ENCODE measurements around the gene AUTS2.
A peak's percentile ranks its signal among the peaks of the same experiment; 100 is the strongest.

AUTS2 gene

GRCh38 chr7:70372768-70373515 is 774.7 kb downstream of the AUTS2 start:
- peak; percentile 51 for DNase-seq
- H3K27me3 Mint-ChIP-seq (ENCODE audit: low read depth, poor library complexity), result no peaks in the 10 kb centered on the region

GRCh38 chr7:70374772-70375533 is 776.7 kb downstream of the AUTS2 start:
- Mint-ChIP-seq H3K4me1 (peaks cover 55% of the 10 kb centered on the region), H3K27ac (peak overlapping the region; percentile 54), H3K4me3 (peak overlapping the region; percentile 11), H3K27me3 (ENCODE audit: low read depth, poor library complexity) (peaks cover 4% of the 10 kb centered on the region), H3K9me3 (no peaks in the 10 kb centered on the region), H3K36me3 (ENCODE audit: low read depth) (no peaks in the 10 kb centered on the region)
- DNase-seq, result no peak
- TF ChIP-seq CTCF (IDR thresholded peaks at IDR 0.05), result no peak

More at GRCh38 chr7:70372768-70373515, 774.7 kb downstream of the AUTS2 start:
- Mint-ChIP-seq H3K4me3 (peak overlapping the region; percentile 54), H3K9me3 (no peaks in the 10 kb centered on the region), H3K4me1 (peaks cover 55% of the 10 kb centered on the region), H3K27ac (peak overlapping the region; percentile 18), H3K36me3 (ENCODE audit: low read depth) (no peaks in the 10 kb centered on the region)
- no peak for TF ChIP-seq CTCF (IDR thresholded peaks at IDR 0.05)

GRCh38 chr7:70376561-70377031 is 778.3 kb downstream of the AUTS2 start:
- Mint-ChIP-seq H3K27ac (no peak overlapping the region), H3K9me3 (no peaks in the 10 kb centered on the region), H3K4me3 (no peak overlapping the region), H3K4me1 (peaks cover 55% of the 10 kb centered on the region), H3K36me3 (ENCODE audit: low read depth) (no peaks in the 10 kb centered on the region), H3K27me3 (ENCODE audit: low read depth, poor library complexity) (peaks cover 4% of the 10 kb centered on the region)
- DNase-seq, result no peak
- TF ChIP-seq CTCF (IDR thresholded peaks at IDR 0.05), result no peak

GRCh38 chr7:70377957-70378356 is 779.7 kb downstream of the AUTS2 start:
- H3K27ac Mint-ChIP-seq, result no peak overlapping the region
- peaks cover 11% of the 10 kb centered on the region for H3K27me3 Mint-ChIP-seq (ENCODE audit: low read depth, poor library complexity)
- H3K4me1 Mint-ChIP-seq, result peaks cover 47% of the 10 kb centered on the region
- H3K9me3 Mint-ChIP-seq, result no peaks in the 10 kb centered on the region
- H3K4me3 Mint-ChIP-seq, result no peak overlapping the region
- DNase-seq, result no peak
- H3K36me3 Mint-ChIP-seq (ENCODE audit: low read depth), result peaks cover 11% of the 10 kb centered on the region
- TF ChIP-seq CTCF (IDR thresholded peaks at IDR 0.05), result no peak

- no peak for DNase-seq
- H3K27ac Mint-ChIP-seq, result no peak overlapping the region
- TF ChIP-seq CTCF (IDR thresholded peaks at IDR 0.05), result no peak
- H3K4me1 Mint-ChIP-seq, result peaks cover 46% of the 10 kb centered on the region
- H3K4me3 Mint-ChIP-seq, result no peak overlapping the region
- no peaks in the 10 kb centered on the region for H3K9me3 Mint-ChIP-seq
- H3K36me3 Mint-ChIP-seq (ENCODE audit: low read depth), result peaks cover 11% of the 10 kb centered on the region
- peaks cover 11% of the 10 kb centered on the region for H3K27me3 Mint-ChIP-seq (ENCODE audit: low read depth, poor library complexity)
These were observed 780.9 kb downstream of the AUTS2 start for GRCh38 chr7:70379210-70379609.
